CD8-positive, alpha-beta memory T cell (primary cell): ENCODE data around the gene SCAI. TPM values are rescaled to one million over a fixed set of nuclear protein-coding genes. Genes with fewer than 3 reads are reported as not detected.
"Not testable (repeated sequence)": the region's sequence is repeated elsewhere in the genome, so short reads cannot be mapped to it uniquely, and the experiment has no call there.

Experiments used
- CTCF ChIA-PET: fragments of 350-600 bp; sonication (Branson Sonifier 250); formaldehyde crosslinking; loops from one replicate; lab custom pipeline; 2021; ENCODE audit warnings: antibody characterized with exemption; lab: Charles Lee
- POLR2A ChIA-PET: fragments of 350-600 bp; sonication (Branson Sonifier 250); formaldehyde crosslinking; loops from one replicate; lab custom pipeline; 2021; ENCODE audit warnings: antibody characterized with exemption; lab: Charles Lee
- DNase-seq, 5 donors: peaks; one replicate each; pipeline versions ENCODE4 v3.0.0 to v3.0.0-alpha.2; 2020 to 2022; ENCODE audit warnings: mixed read lengths in 1 of 5
- H3K27ac ChIP-seq: one replicate; pipeline ENCODE4 v1.7.0; 2013; ENCODE audit warnings: low read depth, mild to moderate bottlenecking, low read length, moderate library complexity
- H3K27me3 ChIP-seq: 2 replicates; pipeline ENCODE4 v1.7.0; 2013; ENCODE audit warnings: low read length, mild to moderate bottlenecking; ENCODE audit not compliant: insufficient read depth, poor library complexity, severe bottlenecking
- H3K36me3 ChIP-seq: 2 replicates; pipeline ENCODE4 v1.7.0; 2013; ENCODE audit warnings: mild to moderate bottlenecking, low read length, moderate library complexity; ENCODE audit not compliant: insufficient read depth
- H3K4me1 ChIP-seq: 2 replicates; pipeline ENCODE4 v1.7.0; 2013; ENCODE audit warnings: mild to moderate bottlenecking, low read length, moderate library complexity; ENCODE audit not compliant: insufficient read depth
- H3K4me3 ChIP-seq: 2 replicates; pipeline ENCODE4 v1.7.0; 2013; ENCODE audit warnings: mild to moderate bottlenecking, low read length
- H3K9me3 ChIP-seq: 2 replicates; pipeline ENCODE4 v1.7.0; 2013; ENCODE audit warnings: mild to moderate bottlenecking, low read length
- H3K27ac Mint-ChIP-seq, 8 donors: one replicate each; pipeline ENCODE4 v1.8.0; 2020 to 2021; ENCODE audit warnings: mixed read lengths in 8 of 8, mild to moderate bottlenecking in 6 of 8, inconsistent platforms in 3 of 8, moderate library complexity in 3 of 8
- H3K27me3 Mint-ChIP-seq, 2 donors: one replicate each; pipeline ENCODE4 v1.8.0; 2020 to 2021; ENCODE audit warnings: mixed read lengths in 2 of 2, mild to moderate bottlenecking in 1 of 2, moderate library complexity in 1 of 2
- H3K36me3 Mint-ChIP-seq, 3 donors: one replicate each; pipeline ENCODE4 v1.8.0; 2020 to 2021; ENCODE audit warnings: mixed read lengths in 3 of 3, inconsistent platforms in 1 of 3, mild to moderate bottlenecking in 1 of 3
- H3K4me1 Mint-ChIP-seq, 3 donors: one replicate each; pipeline ENCODE4 v1.8.0; 2020 to 2021; ENCODE audit warnings: mixed read lengths in 3 of 3, inconsistent platforms in 1 of 3, mild to moderate bottlenecking in 1 of 3
- H3K4me3 Mint-ChIP-seq, 7 donors: one replicate each; pipeline ENCODE4 v1.8.0; 2020 to 2021; ENCODE audit warnings: mixed read lengths in 7 of 7, mild to moderate bottlenecking in 6 of 7, moderate library complexity in 4 of 7, inconsistent platforms in 2 of 7
- H3K9me3 Mint-ChIP-seq, 5 donors: one replicate each; pipeline ENCODE4 v1.8.0; 2020 to 2022; ENCODE audit warnings: mixed read lengths in 5 of 5, mild to moderate bottlenecking in 3 of 5, moderate library complexity in 2 of 5, inconsistent platforms in 1 of 5
- polyA plus RNA-seq: library from polyadenylated mRNA; unstranded; fragments of 300-500 nt; fragmentation: Illumina TruSeq; gene quantifications from one replicate; pipeline ENCODE4 v1.2.3, GENCODE V29; 2021
- total RNA-seq, 2 experiments: library from RNA; stranded (reverse); gene quantifications; one replicate each; pipeline ENCODE4 v1.2.3, GENCODE V29; 2021

SCAI gene
- total and polyA plus RNA-seq, 3 experiments from 2014 or later, result 0.72 to 8.5 (median 8.3) TPM

DNA sequence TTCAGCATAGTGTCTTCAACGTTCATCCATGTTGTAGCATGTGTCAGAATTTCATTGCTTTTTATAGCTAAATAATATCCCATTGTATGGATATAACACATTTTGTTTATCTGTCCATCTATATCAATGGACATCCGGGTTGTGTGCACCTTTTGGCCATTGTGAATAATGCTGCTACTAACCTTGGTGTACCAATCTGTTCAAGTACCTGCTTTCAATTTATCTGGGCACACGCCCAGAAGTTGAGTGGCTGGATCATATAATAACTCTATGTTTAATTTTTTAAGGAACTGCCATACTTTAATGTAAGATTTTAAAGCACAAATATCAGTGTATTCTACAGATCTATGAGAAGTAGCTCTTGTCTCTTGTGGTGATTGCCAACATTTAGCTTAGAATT, 43.5 kb downstream of the SCAI start:
- no peaks in the 10 kb centered on the region for H3K4me1 ChIP-seq
- no peak for DNase-seq
- H3K36me3 ChIP-seq, result no peaks in the 10 kb centered on the region
- CTCF ChIA-PET, result no interaction called here
- Mint-ChIP-seq H3K9me3 (peaks cover 0 to 5% (median 0%) of the 10 kb centered on the region in 5 donors), H3K36me3 (peaks cover 9 to 16% (median 10%) of the 10 kb centered on the region in 3 donors), H3K27me3 (no peaks in the 10 kb centered on the region), H3K27ac (no peak overlapping the region), H3K4me1 (peaks cover 10 to 18% (median 16%) of the 10 kb centered on the region in 3 donors), H3K4me3 (no peak overlapping the region)
- no peak overlapping the region for H3K27ac ChIP-seq
- no peaks in the 10 kb centered on the region for H3K27me3 ChIP-seq
- H3K9me3 ChIP-seq, result no peaks in the 10 kb centered on the region
- no peak overlapping the region for H3K4me3 ChIP-seq
- POLR2A ChIA-PET, result no interaction called here

DNA sequence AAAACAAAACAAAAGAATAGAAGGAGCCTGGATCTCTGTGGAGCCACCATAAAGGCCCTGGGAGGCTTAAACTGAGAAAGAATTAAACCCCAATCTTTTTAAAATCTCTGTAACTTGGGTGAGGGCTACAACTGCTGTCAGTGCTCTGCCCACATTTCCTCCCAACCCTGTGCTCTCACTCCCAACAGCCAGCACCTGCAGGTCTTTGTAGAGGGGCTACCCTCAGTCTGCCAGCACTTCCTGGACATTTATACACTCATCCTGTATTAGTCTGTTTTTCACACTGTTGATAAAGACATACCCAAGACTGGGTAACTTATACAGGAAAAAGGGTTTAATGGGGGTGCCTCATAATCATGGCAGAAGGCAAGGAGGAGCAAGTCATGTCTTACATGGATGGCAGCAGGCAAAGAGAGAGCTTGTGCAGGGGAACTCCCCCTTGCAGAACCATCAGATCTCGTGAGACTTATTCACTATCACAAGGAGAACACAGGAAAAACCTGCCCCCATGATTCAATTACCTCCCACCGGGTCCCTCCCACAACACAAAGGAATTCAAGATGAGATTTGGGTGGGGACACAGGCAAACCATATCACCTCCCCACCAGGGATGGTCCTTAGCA, 47.4 kb downstream of the SCAI start:
- Mint-ChIP-seq H3K4me1 (peaks cover 4 to 14% (median 10%) of the 10 kb centered on the region in 3 donors), H3K9me3 (peaks cover 0 to 5% (median 0%) of the 10 kb centered on the region in 5 donors), H3K36me3 (peaks cover 11 to 23% (median 12%) of the 10 kb centered on the region in 3 donors), H3K4me3 (no peak overlapping the region), H3K27me3 (no peaks in the 10 kb centered on the region), H3K27ac (peak overlapping the region in 2 of 8 donors; percentile 40 to 51)
- no peaks in the 10 kb centered on the region for H3K4me1 ChIP-seq
- no peaks in the 10 kb centered on the region for H3K9me3 ChIP-seq
- POLR2A ChIA-PET, result no interaction called here
- no peak overlapping the region for H3K4me3 ChIP-seq
- no peak for DNase-seq
- no peak overlapping the region for H3K27ac ChIP-seq
- no peaks in the 10 kb centered on the region for H3K27me3 ChIP-seq
- CTCF ChIA-PET, result no interaction called here
- no peaks in the 10 kb centered on the region for H3K36me3 ChIP-seq

DNA sequence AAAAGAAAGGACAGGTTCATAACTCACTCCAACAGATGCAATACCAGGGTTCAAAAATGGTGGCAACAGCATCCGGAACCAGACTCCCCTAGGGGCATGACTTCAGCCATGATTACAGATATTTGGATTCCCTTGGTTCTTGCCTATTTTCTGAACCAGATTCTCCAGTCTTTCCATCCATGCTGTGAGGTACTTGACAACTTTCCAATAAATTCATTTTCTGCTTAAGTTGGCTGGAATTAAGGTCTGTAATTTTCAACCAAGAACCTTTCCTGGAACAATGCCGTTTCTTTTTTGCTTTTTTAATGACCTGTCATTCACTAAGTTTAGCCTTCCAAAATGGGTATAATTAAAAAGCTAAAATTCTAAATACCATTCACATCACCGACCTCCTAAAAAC, 52.2 kb downstream of the SCAI start:
- no peaks in the 10 kb centered on the region for H3K4me1 ChIP-seq
- no peaks in the 10 kb centered on the region for H3K9me3 ChIP-seq
- no peak overlapping the region for H3K4me3 ChIP-seq
- no peaks in the 10 kb centered on the region for H3K27me3 ChIP-seq
- H3K27me3 Mint-ChIP-seq, result no peaks in the 10 kb centered on the region
- H3K27ac ChIP-seq, result no peak overlapping the region
- H3K9me3 Mint-ChIP-seq, result no peaks in the 10 kb centered on the region
- no peak overlapping the region for H3K4me3 Mint-ChIP-seq
- no peak for DNase-seq
- POLR2A ChIA-PET, result interaction anchor here (0.6 kb wide), 1 partner anchor 9 kb away, joined by 3 read pairs; no protein-coding TSS in a partner anchor
- peaks cover 9 to 18% (median 10%) of the 10 kb centered on the region in 3 donors for H3K36me3 Mint-ChIP-seq
- H3K36me3 ChIP-seq, result no peaks in the 10 kb centered on the region
- CTCF ChIA-PET, result no interaction called here
- H3K4me1 Mint-ChIP-seq, result peaks cover 8 to 12% (median 11%) of the 10 kb centered on the region in 3 donors
- H3K27ac Mint-ChIP-seq, result no peak overlapping the region

DNA sequence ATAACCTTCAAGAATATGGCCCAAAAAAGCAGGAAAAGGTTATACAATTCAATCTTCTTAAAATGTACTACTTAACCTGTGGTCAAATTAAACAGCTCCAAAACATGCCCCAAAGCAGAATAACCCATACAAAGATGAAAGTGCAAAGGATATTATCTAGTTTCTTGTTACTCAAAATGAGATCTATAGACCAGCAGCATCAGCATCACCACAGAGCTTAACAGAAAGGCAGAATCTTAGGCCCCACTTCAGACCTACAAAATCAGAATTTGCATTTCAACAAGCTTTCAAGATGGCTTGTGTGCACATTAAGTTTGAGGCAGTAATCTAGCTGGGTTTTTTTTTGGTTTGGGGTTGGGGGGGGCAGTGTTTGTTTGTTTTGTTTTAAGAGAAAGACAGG, 54.0 kb downstream of the SCAI start:
- Mint-ChIP-seq H3K27me3 (no peaks in the 10 kb centered on the region), H3K27ac (peak overlapping the region in 1 of 8 donors; percentile 11)

DNA sequence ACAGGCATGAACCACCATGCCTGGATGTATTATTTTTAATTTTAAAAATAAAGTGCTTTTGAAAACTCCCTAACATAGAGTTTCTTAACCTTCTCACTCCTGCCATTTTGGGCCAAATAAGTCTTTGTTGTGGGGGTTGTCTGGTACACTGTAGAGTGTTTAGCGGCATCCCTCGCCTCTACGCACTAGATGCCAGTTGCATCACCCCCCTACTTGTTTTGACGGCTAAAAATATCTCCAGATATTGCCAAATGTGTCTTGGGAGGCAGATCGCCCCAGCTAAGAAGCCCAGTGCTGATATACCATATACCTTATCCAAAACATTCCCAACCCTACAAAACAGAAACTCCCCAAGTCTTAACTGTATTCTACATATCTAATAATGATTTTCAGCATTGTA, 54.6 kb downstream of the SCAI start:
- peaks cover 2 to 17% (median 3%) of the 10 kb centered on the region in 3 donors for H3K4me1 Mint-ChIP-seq
- H3K4me3 Mint-ChIP-seq, result no peak overlapping the region
- no peaks in the 10 kb centered on the region for H3K4me1 ChIP-seq
- ChIA-PET POLR2A (no interaction called here), CTCF (interaction anchor here (1.2 kb wide), 1 partner anchor 37 kb away, joined by 3 read pairs; no protein-coding TSS in a partner anchor)
- peaks cover 2% of the 10 kb centered on the region in 3 donors for H3K36me3 Mint-ChIP-seq
- no peak for DNase-seq
- H3K9me3 Mint-ChIP-seq, result no peaks in the 10 kb centered on the region
- no peaks in the 10 kb centered on the region for H3K9me3 ChIP-seq
- no peaks in the 10 kb centered on the region for H3K36me3 ChIP-seq
- no peak overlapping the region for H3K4me3 ChIP-seq
- no peak overlapping the region for H3K27ac Mint-ChIP-seq
- H3K27me3 Mint-ChIP-seq, result no peaks in the 10 kb centered on the region
- H3K27ac ChIP-seq, result no peak overlapping the region
- no peaks in the 10 kb centered on the region for H3K27me3 ChIP-seq

More for the DNA sequence above, 54.0 kb downstream of the SCAI start:
- Histone ChIP-seq H3K4me1 (no peaks in the 10 kb centered on the region), H3K27ac (no peak overlapping the region), H3K4me3 (no peak overlapping the region), H3K36me3 (no peaks in the 10 kb centered on the region), H3K9me3 (no peaks in the 10 kb centered on the region), H3K27me3 (no peaks in the 10 kb centered on the region)
- POLR2A ChIA-PET, result no interaction called here
- Mint-ChIP-seq H3K9me3 (no peaks in the 10 kb centered on the region), H3K4me3 (no peak overlapping the region), H3K4me1 (peaks cover 3 to 17% (median 4%) of the 10 kb centered on the region in 3 donors), H3K36me3 (peaks cover 4 to 6% (median 6%) of the 10 kb centered on the region in 3 donors)
- no peak for DNase-seq
- CTCF ChIA-PET, result interaction anchor here (1.2 kb wide), 1 partner anchor 37 kb away, joined by 3 read pairs; no protein-coding TSS in a partner anchor

DNA sequence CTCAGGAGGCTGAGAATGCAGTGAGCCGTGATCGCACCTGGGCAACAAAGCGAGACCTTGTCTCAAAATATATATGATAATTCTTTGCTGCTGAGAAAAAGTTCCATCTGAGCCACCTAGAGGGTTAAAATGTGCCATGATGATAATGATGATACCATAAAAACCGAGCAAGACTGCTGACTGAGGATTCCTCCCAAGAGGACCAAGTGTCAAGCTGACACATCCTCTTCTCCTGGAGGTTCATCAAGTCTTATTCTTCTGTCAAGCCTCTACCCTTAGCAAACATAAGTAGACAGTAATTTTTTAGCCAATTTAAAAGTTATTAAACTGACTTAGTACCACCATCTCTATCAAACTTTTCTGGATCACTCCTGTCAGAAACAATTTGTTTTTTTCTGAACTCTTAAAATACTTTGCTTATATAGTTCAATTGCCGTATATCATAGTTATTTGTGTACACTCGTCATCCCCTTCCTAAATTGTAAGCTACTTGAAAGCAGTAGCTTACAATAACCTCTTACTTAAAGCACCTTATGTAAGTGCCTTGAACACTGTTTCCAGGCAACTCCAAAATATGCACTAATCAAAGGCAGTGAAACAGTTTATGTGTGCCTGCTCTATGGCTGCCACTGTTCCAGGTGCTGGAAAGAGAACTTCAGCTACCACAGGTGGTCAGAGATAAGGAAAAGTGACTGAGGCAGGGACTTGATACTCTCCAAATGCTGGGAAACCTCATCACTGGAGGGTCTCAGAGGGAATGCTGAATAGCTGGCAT, 57.4 kb downstream of the SCAI start:
- ChIA-PET CTCF (no interaction called here), POLR2A (no interaction called here)
- DNase-seq, result no peak
- Histone ChIP-seq H3K9me3 (no peaks in the 10 kb centered on the region), H3K36me3 (no peaks in the 10 kb centered on the region), H3K4me1 (no peaks in the 10 kb centered on the region), H3K4me3 (no peak overlapping the region), H3K27me3 (no peaks in the 10 kb centered on the region), H3K27ac (no peak overlapping the region)
- peaks cover 14 to 25% (median 20%) of the 10 kb centered on the region in 3 donors for H3K36me3 Mint-ChIP-seq
- H3K4me3 Mint-ChIP-seq, result no peak overlapping the region
- H3K9me3 Mint-ChIP-seq, result peaks cover 4 to 18% (median 14%) of the 10 kb centered on the region in 5 donors
- peaks cover 0 to 19% (median 2%) of the 10 kb centered on the region in 3 donors for H3K4me1 Mint-ChIP-seq
- no peaks in the 10 kb centered on the region for H3K27me3 Mint-ChIP-seq
- H3K27ac Mint-ChIP-seq, result peak overlapping the region in 1 of 8 donors; percentile 12

DNA sequence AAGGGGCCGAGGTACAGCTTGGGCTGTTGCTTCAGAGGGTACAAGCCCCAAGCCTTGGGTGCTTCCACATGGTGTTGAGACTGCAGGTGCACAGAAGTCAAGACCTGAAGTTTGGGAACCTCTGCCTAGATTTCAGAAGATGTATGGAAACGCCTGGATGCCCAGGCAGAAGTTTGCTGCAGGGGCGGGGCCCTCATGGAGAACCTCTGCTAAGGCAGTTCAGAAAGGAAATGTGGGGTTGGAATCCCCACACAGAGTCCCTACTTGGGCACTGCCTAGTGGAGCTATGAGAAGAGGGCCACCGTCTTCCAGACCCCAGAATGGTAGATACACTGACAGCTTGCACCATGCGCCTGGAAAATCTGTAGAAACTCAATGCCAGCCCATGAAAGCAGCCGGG, 61.1 kb downstream of the SCAI start:
- Mint-ChIP-seq H3K4me1 (peaks cover 0 to 11% (median 0%) of the 10 kb centered on the region in 3 donors), H3K9me3 (peaks cover 4 to 21% (median 15%) of the 10 kb centered on the region in 5 donors), H3K36me3 (peaks cover 17 to 29% (median 28%) of the 10 kb centered on the region in 3 donors), H3K27ac (peak overlapping the region in 1 of 8 donors; percentile 33)
- CTCF ChIA-PET, H3K9me3 ChIP-seq, H3K4me3 Mint-ChIP-seq, H3K4me1 ChIP-seq, H3K27ac ChIP-seq, H3K36me3 ChIP-seq, DNase-seq, H3K4me3 ChIP-seq, H3K27me3 Mint-ChIP-seq, H3K27me3 ChIP-seq: not testable (repeated sequence)
- POLR2A ChIA-PET, result interaction anchor here (0.7 kb wide), 1 partner anchor 9 kb away, joined by 3 read pairs; no protein-coding TSS in a partner anchor

DNA sequence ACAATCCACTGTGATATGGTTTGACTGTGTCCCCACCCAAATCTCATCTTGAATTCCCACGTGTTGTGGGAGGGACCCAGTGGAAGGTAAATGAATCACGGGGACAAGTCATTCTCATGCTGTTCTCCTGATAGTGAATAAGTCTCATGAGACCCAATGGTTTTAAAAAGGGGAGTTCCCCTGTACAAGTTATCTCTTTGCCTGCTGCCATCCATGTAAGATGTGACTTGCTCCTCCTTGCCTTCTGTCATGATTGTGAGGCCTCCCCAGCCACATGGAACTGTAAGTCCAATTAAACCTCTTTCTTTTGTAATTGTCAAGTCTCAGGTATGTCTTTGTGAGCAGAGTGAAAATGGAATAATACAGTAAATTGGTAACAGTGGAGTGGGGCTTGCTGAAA, 62.5 kb downstream of the SCAI start:
- CTCF ChIA-PET, H3K27ac ChIP-seq, H3K4me3 Mint-ChIP-seq, H3K9me3 ChIP-seq, H3K27me3 Mint-ChIP-seq, H3K27ac Mint-ChIP-seq, DNase-seq, H3K4me1 ChIP-seq, H3K27me3 ChIP-seq, H3K4me3 ChIP-seq, H3K36me3 ChIP-seq, H3K4me1 Mint-ChIP-seq, POLR2A ChIA-PET: not testable (repeated sequence)
- H3K9me3 Mint-ChIP-seq, result peaks cover 4 to 21% (median 15%) of the 10 kb centered on the region in 5 donors
- H3K36me3 Mint-ChIP-seq, result peaks cover 17 to 29% (median 28%) of the 10 kb centered on the region in 3 donors
